ENCODE data around the gene CUL4A.

The CUL4A gene

GRCh38 chr13:113208421-113209335 lies 735 bp upstream of the CUL4A start, which contains the start of gene PCID2:
PCID2 (minus strand) TSS chr13:113208669; CDS start chr13:113208634, 35 bp downstream.
- DNase-seq: peak; percentile 90

- peak; percentile 68 for DNase-seq
Observed at GRCh38 chr13:113209759-113210421, 477 bp downstream of the CUL4A start.

- DNase-seq: no peak
Observed at GRCh38 chr13:113210833-113211232, 1.4 kb downstream of the CUL4A start.

GRCh38 chr13:113211774-113212173 lies 2.4 kb downstream of the CUL4A start:
- DNase-seq: no peak

GRCh38 chr13:113216254-113217048 lies 7.0 kb downstream of the CUL4A start:
- no peak for DNase-seq

GRCh38 chr13:113218586-113218985 lies 9.2 kb downstream of the CUL4A start:
- DNase-seq: no peak

- DNase-seq: no peak
Observed at GRCh38 chr13:113219256-113219940, 10.0 kb downstream of the CUL4A start.

GRCh38 chr13:113220141-113220598 lies 10.8 kb downstream of the CUL4A start:
- DNase-seq: no peak

- no peak for DNase-seq
Observed at GRCh38 chr13:113220877-113221276, 11.5 kb downstream of the CUL4A start.

- no peak for DNase-seq
Observed at GRCh38 chr13:113223070-113223469, 13.7 kb downstream of the CUL4A start.

GRCh38 chr13:113224486-113224885 lies 15.1 kb downstream of the CUL4A start:
- no peak for DNase-seq

GRCh38 chr13:113225515-113225914 lies 16.1 kb downstream of the CUL4A start:
- no peak for DNase-seq

- DNase-seq: no peak
Observed at GRCh38 chr13:113226873-113227450, 17.5 kb downstream of the CUL4A start.

GRCh38 chr13:113229161-113229560 lies 19.7 kb downstream of the CUL4A start:
- no peak for DNase-seq

GRCh38 chr13:113229791-113230190 lies 20.4 kb downstream of the CUL4A start:
- DNase-seq: no peak

GRCh38 chr13:113231306-113232207 lies 22.1 kb downstream of the CUL4A start:
- no peak for DNase-seq

GRCh38 chr13:113232208-113233003 lies 23.0 kb downstream of the CUL4A start:
- no peak for DNase-seq

GRCh38 chr13:113233101-113233500 lies 23.7 kb downstream of the CUL4A start:
- DNase-seq: no peak

GRCh38 chr13:113238536-113238935 lies 29.1 kb downstream of the CUL4A start:
- no peak for DNase-seq

GRCh38 chr13:113239357-113239756 lies 29.9 kb downstream of the CUL4A start:
- no peak for DNase-seq
